Measurements from ENCODE around the gene NECTIN1. TPM values are rescaled to one million over a fixed set of nuclear protein-coding genes. Genes with fewer than 3 reads are reported as not detected.

The NECTIN1 gene
- total RNA-seq, 1 experiment from 2014 or later, result 23.8 TPM

DNA sequence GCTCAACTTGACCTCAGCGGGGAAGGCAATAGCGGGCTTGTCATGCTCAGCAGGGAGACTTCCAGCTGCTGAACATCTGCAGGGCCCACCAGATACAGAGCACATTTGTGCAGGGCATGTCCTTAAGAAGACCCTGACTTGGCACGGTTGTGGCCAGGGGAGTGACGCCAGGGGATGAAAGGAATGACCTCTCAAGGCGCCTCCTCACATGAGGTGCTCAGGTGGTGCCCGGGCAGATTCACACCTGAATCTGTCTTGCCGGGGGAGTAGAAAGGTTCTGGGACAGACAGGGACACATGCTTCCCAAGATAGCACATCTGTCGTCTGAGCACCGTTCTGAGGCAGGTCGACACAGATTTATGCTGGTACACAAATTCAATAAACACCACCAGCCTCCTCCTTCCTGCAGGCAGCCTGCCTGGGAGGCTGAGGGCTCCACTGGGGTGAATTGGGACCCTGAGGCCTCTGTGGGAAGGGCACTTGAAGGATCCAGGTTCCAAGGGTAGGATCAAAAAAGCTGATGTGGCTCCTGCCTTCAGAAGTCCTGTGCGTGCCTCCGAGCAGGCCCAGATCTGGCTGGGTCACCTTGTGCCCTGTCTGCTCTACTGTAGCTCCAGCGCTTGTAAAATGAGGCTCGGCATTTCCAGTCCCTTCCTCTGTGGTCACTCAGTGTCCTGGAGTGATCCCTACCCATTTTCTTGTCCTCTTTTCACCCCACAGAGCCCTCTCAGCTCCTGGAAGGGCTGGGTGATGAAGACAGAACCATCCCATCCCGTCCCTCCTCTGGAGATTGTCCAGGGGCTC lies 49.6 kb upstream of the NECTIN1 start:
- intact Hi-C loops (cut with micrococcal nuclease), result no loop called here
- no peak overlapping the region for H3K9ac ChIP-seq (ENCODE audit: low read length)
- no peaks in the 10 kb centered on the region for H3K9me3 ChIP-seq (ENCODE audit: control insufficient read depth in 1 of 2, insufficient read depth in 1 of 2, low read depth in 1 of 2, low read length in 2 of 2)
- no peak overlapping the region for H3K4me3 ChIP-seq (replicated peaks in 1 of 2; ENCODE audit: low read depth in 1 of 2, low read length in 2 of 2)
- ATAC-seq (no peak), DNase-seq (ENCODE audit: low read depth, low spot score) (no peak)
- no peak for TF ChIP-seq ZNF274 (IDR thresholded peaks at IDR 0.05; ENCODE audit: low read depth, low read length)
- BruUV-seq (replicated peaks), result no TSS peak
- no peaks in the 10 kb centered on the region for H3K36me3 ChIP-seq (ENCODE audit: control insufficient read depth in 1 of 2, insufficient read depth in 2 of 2, low read length in 2 of 2)
- no peaks in the 10 kb centered on the region for H4K20me1 ChIP-seq (ENCODE audit: insufficient read depth)
- POLR2A ChIA-PET, result no interaction called here
- no peak overlapping the region for H2AFZ ChIP-seq (ENCODE audit: low read depth, low read length, poor library complexity, severe bottlenecking)
- no peaks in the 10 kb centered on the region for H3K79me2 ChIP-seq (ENCODE audit: insufficient read depth, low read length)
- no peaks in the 10 kb centered on the region for H3K9me2 ChIP-seq (ENCODE audit: insufficient read depth)
- H3K4me2 ChIP-seq (ENCODE audit: low read length), result no peak overlapping the region
- RAD21 ChIA-PET (ENCODE audit: low non-redundant PET in 1 of 2, low total read pairs in 2 of 2, uncharacterized antibody in 2 of 2, unreplicated experiment in 2 of 2), result no interaction called here
- H3K27ac ChIP-seq (ENCODE audit: low read depth, low read length), result no peak overlapping the region
- peaks cover 0 to 1% of the 10 kb centered on the region in 2 experiments; a peak in 1 of 4 replicates for H3K4me1 ChIP-seq (ENCODE audit: control insufficient read depth in 1 of 2, insufficient read depth in 2 of 2, low read length in 2 of 2)
- CTCF ChIA-PET, result no interaction called here
- peaks cover 35% of the 10 kb centered on the region for H3K27me3 ChIP-seq (ENCODE audit: insufficient read depth, low read length)

DNA sequence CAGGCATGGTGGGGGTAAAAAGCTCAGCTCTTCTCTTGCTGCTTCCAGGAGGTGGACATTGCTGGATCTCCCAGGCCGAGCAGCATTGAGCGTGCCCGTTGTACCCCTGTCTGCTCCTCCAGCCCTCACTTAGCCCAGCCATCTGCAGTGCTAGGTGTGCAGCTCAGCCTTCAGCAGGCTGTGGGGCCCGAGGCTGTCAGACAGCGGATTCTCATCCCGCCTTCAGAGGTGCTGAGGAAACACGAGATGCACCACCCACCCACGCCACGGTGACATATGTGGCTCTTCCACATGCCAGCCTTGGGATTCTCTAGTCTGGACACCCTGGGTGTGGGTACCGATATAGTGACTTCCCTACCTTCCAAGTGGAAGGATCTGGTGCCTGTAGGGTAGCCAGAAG lies 48.9 kb upstream of the NECTIN1 start:
- no TSS peak for BruUV-seq (replicated peaks)
- DNase-seq (ENCODE audit: low read depth, low spot score), result no peak
- peaks cover 35% of the 10 kb centered on the region for H3K27me3 ChIP-seq (ENCODE audit: insufficient read depth, low read length)
- H4K20me1 ChIP-seq (ENCODE audit: insufficient read depth), result no peaks in the 10 kb centered on the region
- ATAC-seq, result no peak
- H2AFZ ChIP-seq (ENCODE audit: low read depth, low read length, poor library complexity, severe bottlenecking), result no peak overlapping the region
- no peaks in the 10 kb centered on the region for H3K36me3 ChIP-seq (ENCODE audit: control insufficient read depth in 1 of 2, insufficient read depth in 2 of 2, low read length in 2 of 2)
- no peak overlapping the region for H3K4me3 ChIP-seq (replicated peaks in 1 of 2; ENCODE audit: low read depth in 1 of 2, low read length in 2 of 2)
- no peaks in the 10 kb centered on the region for H3K9me3 ChIP-seq (ENCODE audit: control insufficient read depth in 1 of 2, insufficient read depth in 1 of 2, low read depth in 1 of 2, low read length in 2 of 2)
- H3K27ac ChIP-seq (ENCODE audit: low read depth, low read length), result no peak overlapping the region
- intact Hi-C loops (cut with micrococcal nuclease), result no loop called here
- H3K4me1 ChIP-seq (ENCODE audit: control insufficient read depth in 1 of 2, insufficient read depth in 2 of 2, low read length in 2 of 2), result no peaks in the 10 kb centered on the region
- no peaks in the 10 kb centered on the region for H3K9me2 ChIP-seq (ENCODE audit: insufficient read depth)
- no peak overlapping the region for H3K9ac ChIP-seq (ENCODE audit: low read length)
- no peaks in the 10 kb centered on the region for H3K79me2 ChIP-seq (ENCODE audit: insufficient read depth, low read length)
- ChIA-PET CTCF (no interaction called here), POLR2A (no interaction called here), RAD21 (ENCODE audit: low non-redundant PET in 1 of 2, low total read pairs in 2 of 2, uncharacterized antibody in 2 of 2, unreplicated experiment in 2 of 2) (no interaction called here)
- no peak overlapping the region for H3K4me2 ChIP-seq (ENCODE audit: low read length)
- TF ChIP-seq EZH2 (IDR thresholded peaks at IDR 0.05) (no peak), ZFX (IDR thresholded peaks at IDR 0.05) (no peak), FOSL1 (IDR thresholded peaks at IDR 0.05; ENCODE audit: low read depth) (no peak), ELF1 (IDR thresholded peaks at IDR 0.05; ENCODE audit: borderline replicate concordance, low read depth) (no peak), CBX3 (IDR thresholded peaks at IDR 0.05; ENCODE audit: low read depth) (no peak), CEBPB (IDR thresholded peaks at IDR 0.05; ENCODE audit: low read depth) (no peak), TCF7L2 (IDR thresholded peaks at IDR 0.05; ENCODE audit: borderline replicate concordance, extremely low read depth, insufficient read depth, insufficient read length) (no peak), EGR1 (IDR thresholded peaks at IDR 0.05; ENCODE audit: low read depth) (no peak), RAD21 (IDR thresholded peaks at IDR 0.05; ENCODE audit: low read depth) (no peak), POLR2AphosphoS5 (IDR thresholded peaks at IDR 0.05; ENCODE audit: low read depth, low read length) (no peak), SIN3A (IDR thresholded peaks at IDR 0.05; ENCODE audit: low read depth) (no peak)
- TF ChIP-seq, protein P1, sequence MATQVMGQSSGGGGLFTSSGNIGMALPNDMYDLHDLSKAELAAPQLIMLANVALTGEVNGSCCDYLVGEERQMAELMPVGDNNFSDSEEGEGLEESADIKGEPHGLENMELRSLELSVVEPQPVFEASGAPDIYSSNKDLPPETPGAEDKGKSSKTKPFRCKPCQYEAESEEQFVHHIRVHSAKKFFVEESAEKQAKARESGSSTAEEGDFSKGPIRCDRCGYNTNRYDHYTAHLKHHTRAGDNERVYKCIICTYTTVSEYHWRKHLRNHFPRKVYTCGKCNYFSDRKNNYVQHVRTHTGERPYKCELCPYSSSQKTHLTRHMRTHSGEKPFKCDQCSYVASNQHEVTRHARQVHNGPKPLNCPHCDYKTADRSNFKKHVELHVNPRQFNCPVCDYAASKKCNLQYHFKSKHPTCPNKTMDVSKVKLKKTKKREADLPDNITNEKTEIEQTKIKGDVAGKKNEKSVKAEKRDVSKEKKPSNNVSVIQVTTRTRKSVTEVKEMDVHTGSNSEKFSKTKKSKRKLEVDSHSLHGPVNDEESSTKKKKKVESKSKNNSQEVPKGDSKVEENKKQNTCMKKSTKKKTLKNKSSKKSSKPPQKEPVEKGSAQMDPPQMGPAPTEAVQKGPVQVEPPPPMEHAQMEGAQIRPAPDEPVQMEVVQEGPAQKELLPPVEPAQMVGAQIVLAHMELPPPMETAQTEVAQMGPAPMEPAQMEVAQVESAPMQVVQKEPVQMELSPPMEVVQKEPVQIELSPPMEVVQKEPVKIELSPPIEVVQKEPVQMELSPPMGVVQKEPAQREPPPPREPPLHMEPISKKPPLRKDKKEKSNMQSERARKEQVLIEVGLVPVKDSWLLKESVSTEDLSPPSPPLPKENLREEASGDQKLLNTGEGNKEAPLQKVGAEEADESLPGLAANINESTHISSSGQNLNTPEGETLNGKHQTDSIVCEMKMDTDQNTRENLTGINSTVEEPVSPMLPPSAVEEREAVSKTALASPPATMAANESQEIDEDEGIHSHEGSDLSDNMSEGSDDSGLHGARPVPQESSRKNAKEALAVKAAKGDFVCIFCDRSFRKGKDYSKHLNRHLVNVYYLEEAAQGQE (IDR thresholded peaks at IDR 0.05; ENCODE audit: low read depth), result no peak
- TF ChIP-seq, protein P2, sequence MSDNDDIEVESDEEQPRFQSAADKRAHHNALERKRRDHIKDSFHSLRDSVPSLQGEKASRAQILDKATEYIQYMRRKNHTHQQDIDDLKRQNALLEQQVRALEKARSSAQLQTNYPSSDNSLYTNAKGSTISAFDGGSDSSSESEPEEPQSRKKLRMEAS (IDR thresholded peaks at IDR 0.05), result no peak
- TF ChIP-seq, protein P3, sequence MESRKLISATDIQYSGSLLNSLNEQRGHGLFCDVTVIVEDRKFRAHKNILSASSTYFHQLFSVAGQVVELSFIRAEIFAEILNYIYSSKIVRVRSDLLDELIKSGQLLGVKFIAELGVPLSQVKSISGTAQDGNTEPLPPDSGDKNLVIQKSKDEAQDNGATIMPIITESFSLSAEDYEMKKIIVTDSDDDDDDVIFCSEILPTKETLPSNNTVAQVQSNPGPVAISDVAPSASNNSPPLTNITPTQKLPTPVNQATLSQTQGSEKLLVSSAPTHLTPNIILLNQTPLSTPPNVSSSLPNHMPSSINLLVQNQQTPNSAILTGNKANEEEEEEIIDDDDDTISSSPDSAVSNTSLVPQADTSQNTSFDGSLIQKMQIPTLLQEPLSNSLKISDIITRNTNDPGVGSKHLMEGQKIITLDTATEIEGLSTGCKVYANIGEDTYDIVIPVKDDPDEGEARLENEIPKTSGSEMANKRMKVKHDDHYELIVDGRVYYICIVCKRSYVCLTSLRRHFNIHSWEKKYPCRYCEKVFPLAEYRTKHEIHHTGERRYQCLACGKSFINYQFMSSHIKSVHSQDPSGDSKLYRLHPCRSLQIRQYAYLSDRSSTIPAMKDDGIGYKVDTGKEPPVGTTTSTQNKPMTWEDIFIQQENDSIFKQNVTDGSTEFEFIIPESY (IDR thresholded peaks at IDR 0.05; ENCODE audit: extremely low read depth, insufficient replicate concordance, low read length), result no peak

Data from HCT116 (cell line).